ENCODE results near the gene ZNF444. TPM values are rescaled to one million over a fixed set of nuclear protein-coding genes. Genes with fewer than 3 reads are reported as not detected.

ZNF444 gene
- total and polyA plus RNA-seq, 4 donors = 6.1 to 30.4 (median 21.0) TPM

DNA sequence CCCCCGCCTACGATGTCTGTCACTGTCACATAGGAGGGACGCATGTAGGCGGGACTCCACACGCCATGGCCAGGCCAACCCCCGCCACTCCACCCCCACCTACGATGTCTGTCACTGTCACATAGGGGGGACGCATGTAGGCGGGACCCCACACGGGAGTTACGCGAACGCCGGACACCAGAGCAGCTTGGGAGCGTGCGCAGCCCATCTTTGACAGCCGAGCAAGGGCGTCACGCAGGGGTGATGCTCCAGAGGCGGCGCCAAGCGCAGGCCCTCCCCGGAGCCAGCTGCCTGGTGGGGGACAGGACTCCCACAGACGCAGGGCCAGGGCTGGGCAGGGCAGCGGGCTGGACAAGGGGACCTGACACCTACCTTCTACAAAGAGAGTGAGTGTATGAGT lies 40.0 kb upstream of the ZNF444 start:
- Histone ChIP-seq H3K9me3 (ENCODE audit: control insufficient read depth in 4 of 4, low read length in 3 of 4) (no peaks in the 10 kb centered on the region), H3K27ac (ENCODE audit: low read depth in 1 of 2, low read length in 2 of 2) (no peak overlapping the region), H3K4me1 (ENCODE audit: control insufficient read depth in 4 of 4, insufficient read depth in 4 of 4, low read length in 3 of 4) (peaks cover 8 to 15% (median 13%) of the 10 kb centered on the region in 4 donors), H3K9ac (ENCODE audit: low read depth in 1 of 2, low read length in 2 of 2) (no peak overlapping the region), H3K36me3 (ENCODE audit: control insufficient read depth in 4 of 4, insufficient read depth in 3 of 4, low read depth in 1 of 4, low read length in 3 of 4) (peaks cover 8 to 34% (median 14%) of the 10 kb centered on the region in 4 donors), H3K27me3 (ENCODE audit: control insufficient read depth in 4 of 4, insufficient read depth in 4 of 4, low read length in 3 of 4) (no peaks in the 10 kb centered on the region), H3K4me3 (ENCODE audit: low read depth in 1 of 3, low read length in 3 of 3) (no peak overlapping the region)
- DNase-seq (ENCODE audit: low spot score) = no peak
- WGBS = 88% methylated on average over 25 of the region's 25 CpGs
- TF ChIP-seq HNF4A (conservative IDR thresholded peaks at IDR 0.05) = no peak

GRCh38 chr19:56101746-56102535 lies 39.1 kb upstream of the ZNF444 start:
- peaks cover 8 to 34% (median 17%) of the 10 kb centered on the region in 4 donors for H3K36me3 ChIP-seq (ENCODE audit: control insufficient read depth in 4 of 4, insufficient read depth in 3 of 4, low read depth in 1 of 4, low read length in 3 of 4)
- DNase-seq (ENCODE audit: low spot score) = no peak
- no peak for TF ChIP-seq HNF4A (conservative IDR thresholded peaks at IDR 0.05)
- no peak for TF ChIP-seq CTCF (IDR thresholded peaks at IDR 0.05; ENCODE audit: low read depth, low read length, missing input control)
- no peak for TF ChIP-seq ZBTB33 (IDR thresholded peaks at IDR 0.05)
- H3K4me1 ChIP-seq (ENCODE audit: control insufficient read depth in 4 of 4, insufficient read depth in 4 of 4, low read length in 3 of 4) = peaks cover 14 to 24% (median 22%) of the 10 kb centered on the region in 4 donors
- H3K27ac ChIP-seq (ENCODE audit: low read depth in 1 of 2, low read length in 2 of 2) = no peak overlapping the region
- 91% methylated on average over 34 of the region's 34 CpGs for WGBS
- no peak overlapping the region for H3K4me3 ChIP-seq (ENCODE audit: low read depth in 1 of 3, low read length in 3 of 3)
- no peaks in the 10 kb centered on the region for H3K9me3 ChIP-seq (ENCODE audit: control insufficient read depth in 4 of 4, low read length in 3 of 4)
- no peaks in the 10 kb centered on the region for H3K27me3 ChIP-seq (ENCODE audit: control insufficient read depth in 4 of 4, insufficient read depth in 4 of 4, low read length in 3 of 4)
- no peak overlapping the region for H3K9ac ChIP-seq (ENCODE audit: low read depth in 1 of 2, low read length in 2 of 2)

DNA sequence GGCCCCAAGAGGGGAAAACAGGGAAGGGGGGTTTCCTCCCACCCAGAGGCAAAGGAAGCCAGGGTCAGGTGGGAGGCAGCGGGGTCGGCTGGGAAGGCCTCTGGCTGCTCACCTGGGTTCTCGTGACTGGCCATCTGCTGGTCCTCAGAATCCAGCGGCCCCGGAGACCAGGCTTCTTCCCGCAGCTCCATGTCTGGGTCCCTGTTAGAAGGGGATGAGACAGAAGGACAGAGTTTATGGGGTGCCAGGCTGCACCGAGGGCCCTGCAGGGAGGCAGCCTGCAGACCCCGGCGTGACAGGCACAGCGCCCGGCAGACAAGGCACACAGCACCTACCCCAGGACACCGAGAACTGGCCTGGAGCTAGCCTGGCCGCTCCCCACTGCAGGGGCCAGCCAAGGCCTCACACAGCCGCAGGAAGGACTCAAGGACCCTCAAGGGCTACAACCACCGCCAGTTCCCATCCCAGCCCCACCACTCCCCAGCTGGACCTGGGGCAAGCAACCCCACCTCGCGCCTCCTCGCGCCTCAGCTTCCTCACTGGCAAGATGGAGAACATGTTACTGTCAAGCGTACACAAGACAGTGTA lies 38.0 kb upstream of the ZNF444 start:
- Histone ChIP-seq H3K4me1 (ENCODE audit: control insufficient read depth in 4 of 4, insufficient read depth in 4 of 4, low read length in 3 of 4) (peaks cover 17 to 35% (median 28%) of the 10 kb centered on the region in 4 donors), H3K9ac (ENCODE audit: low read depth in 1 of 2, low read length in 2 of 2) (no peak overlapping the region), H3K9me3 (ENCODE audit: control insufficient read depth in 4 of 4, low read length in 3 of 4) (no peaks in the 10 kb centered on the region), H3K27ac (ENCODE audit: low read depth in 1 of 2, low read length in 2 of 2) (no peak overlapping the region), H3K27me3 (ENCODE audit: control insufficient read depth in 4 of 4, insufficient read depth in 4 of 4, low read length in 3 of 4) (no peaks in the 10 kb centered on the region), H3K36me3 (ENCODE audit: control insufficient read depth in 4 of 4, insufficient read depth in 3 of 4, low read depth in 1 of 4, low read length in 3 of 4) (peaks cover 8 to 34% (median 17%) of the 10 kb centered on the region in 4 donors), H3K4me3 (ENCODE audit: low read depth in 1 of 3, low read length in 3 of 3) (no peak overlapping the region)
- no peak for DNase-seq (ENCODE audit: low spot score)
- TF ChIP-seq HNF4A (conservative IDR thresholded peaks at IDR 0.05) (no peak), NR2F2 (IDR thresholded peaks at IDR 0.05) (no peak)
- WGBS = 90% methylated on average over 20 of the region's 20 CpGs

DNA sequence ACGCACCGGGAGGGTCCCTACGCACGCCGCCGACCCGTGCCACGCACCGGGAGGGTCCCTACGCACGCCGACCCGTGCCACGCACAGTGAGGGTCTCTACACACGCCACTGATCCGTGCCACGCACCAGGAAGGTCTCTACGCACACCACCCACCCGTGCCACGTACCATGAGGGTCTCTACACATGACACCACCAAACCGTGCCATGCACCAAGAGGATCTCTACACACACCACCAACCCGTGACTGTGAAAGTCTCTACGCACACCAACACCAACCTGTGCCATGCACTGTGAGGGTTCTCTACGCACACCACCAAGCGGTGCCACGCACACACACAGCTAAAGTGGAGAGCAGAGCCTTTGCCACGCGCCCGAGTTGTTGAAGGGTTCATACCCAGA lies 36.7 kb upstream of the ZNF444 start:
- 96% methylated on average over 29 of the region's 29 CpGs for WGBS
- no peak for DNase-seq (ENCODE audit: low spot score)
- peaks cover 19 to 47% (median 40%) of the 10 kb centered on the region in 4 donors for H3K4me1 ChIP-seq (ENCODE audit: control insufficient read depth in 4 of 4, insufficient read depth in 4 of 4, low read length in 3 of 4)
- H3K9me3 ChIP-seq (ENCODE audit: control insufficient read depth in 4 of 4, low read length in 3 of 4) = no peaks in the 10 kb centered on the region
- no peak overlapping the region for H3K9ac ChIP-seq (ENCODE audit: low read depth in 1 of 2, low read length in 2 of 2)
- no peak overlapping the region for H3K4me3 ChIP-seq (ENCODE audit: low read depth in 1 of 3, low read length in 3 of 3)
- no peak overlapping the region for H3K27ac ChIP-seq (ENCODE audit: low read depth in 1 of 2, low read length in 2 of 2)
- H3K27me3 ChIP-seq (ENCODE audit: control insufficient read depth in 4 of 4, insufficient read depth in 4 of 4, low read length in 3 of 4) = no peaks in the 10 kb centered on the region
- peaks cover 5 to 28% (median 13%) of the 10 kb centered on the region in 4 donors for H3K36me3 ChIP-seq (ENCODE audit: control insufficient read depth in 4 of 4, insufficient read depth in 3 of 4, low read depth in 1 of 4, low read length in 3 of 4)
- TF ChIP-seq FOXA1 (IDR thresholded peaks at IDR 0.05) (no peak), GABPA (IDR thresholded peaks at IDR 0.05 in 1 of 2, conservative IDR thresholded peaks at IDR 0.05 in 1 of 2) (no peak), NR2F2 (IDR thresholded peaks at IDR 0.05) (no peak), YY1 (IDR thresholded peaks at IDR 0.05) (no peak), TAF1 (conservative IDR thresholded peaks at IDR 0.05) (no peak), JUND (IDR thresholded peaks at IDR 0.05) (no peak), EGR1 (IDR thresholded peaks at IDR 0.05; ENCODE audit: low read depth in 2 of 2) (no peak), RAD21 (IDR thresholded peaks at IDR 0.05) (no peak)
- TF ChIP-seq, protein P1, sequence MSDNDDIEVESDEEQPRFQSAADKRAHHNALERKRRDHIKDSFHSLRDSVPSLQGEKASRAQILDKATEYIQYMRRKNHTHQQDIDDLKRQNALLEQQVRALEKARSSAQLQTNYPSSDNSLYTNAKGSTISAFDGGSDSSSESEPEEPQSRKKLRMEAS (IDR thresholded peaks at IDR 0.05) = no peak
- TF ChIP-seq, protein P2, sequence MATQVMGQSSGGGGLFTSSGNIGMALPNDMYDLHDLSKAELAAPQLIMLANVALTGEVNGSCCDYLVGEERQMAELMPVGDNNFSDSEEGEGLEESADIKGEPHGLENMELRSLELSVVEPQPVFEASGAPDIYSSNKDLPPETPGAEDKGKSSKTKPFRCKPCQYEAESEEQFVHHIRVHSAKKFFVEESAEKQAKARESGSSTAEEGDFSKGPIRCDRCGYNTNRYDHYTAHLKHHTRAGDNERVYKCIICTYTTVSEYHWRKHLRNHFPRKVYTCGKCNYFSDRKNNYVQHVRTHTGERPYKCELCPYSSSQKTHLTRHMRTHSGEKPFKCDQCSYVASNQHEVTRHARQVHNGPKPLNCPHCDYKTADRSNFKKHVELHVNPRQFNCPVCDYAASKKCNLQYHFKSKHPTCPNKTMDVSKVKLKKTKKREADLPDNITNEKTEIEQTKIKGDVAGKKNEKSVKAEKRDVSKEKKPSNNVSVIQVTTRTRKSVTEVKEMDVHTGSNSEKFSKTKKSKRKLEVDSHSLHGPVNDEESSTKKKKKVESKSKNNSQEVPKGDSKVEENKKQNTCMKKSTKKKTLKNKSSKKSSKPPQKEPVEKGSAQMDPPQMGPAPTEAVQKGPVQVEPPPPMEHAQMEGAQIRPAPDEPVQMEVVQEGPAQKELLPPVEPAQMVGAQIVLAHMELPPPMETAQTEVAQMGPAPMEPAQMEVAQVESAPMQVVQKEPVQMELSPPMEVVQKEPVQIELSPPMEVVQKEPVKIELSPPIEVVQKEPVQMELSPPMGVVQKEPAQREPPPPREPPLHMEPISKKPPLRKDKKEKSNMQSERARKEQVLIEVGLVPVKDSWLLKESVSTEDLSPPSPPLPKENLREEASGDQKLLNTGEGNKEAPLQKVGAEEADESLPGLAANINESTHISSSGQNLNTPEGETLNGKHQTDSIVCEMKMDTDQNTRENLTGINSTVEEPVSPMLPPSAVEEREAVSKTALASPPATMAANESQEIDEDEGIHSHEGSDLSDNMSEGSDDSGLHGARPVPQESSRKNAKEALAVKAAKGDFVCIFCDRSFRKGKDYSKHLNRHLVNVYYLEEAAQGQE (IDR thresholded peaks at IDR 0.05) = no peak
